HepG2 (cell line): ENCODE results near the gene PDLIM7. TPM values are rescaled to one million over a fixed set of nuclear protein-coding genes. Genes with fewer than 3 reads are reported as not detected.
A peak's percentile ranks its signal among the peaks of the same experiment; 100 is the strongest.

Experiments used
- CEBPB ChIP-seq: IDR thresholded peaks from 2 replicates; pipeline ENCODE4 v1.6.1; 2011; ENCODE audit warnings: low read depth, low read length, improper control_type of control experiment, borderline replicate concordance
- DMTF1 ChIP-seq: sonication (generic); formaldehyde crosslinking; IDR thresholded peaks from 2 replicates; pipeline ENCODE4 v1.4.0; 2020; ENCODE audit warnings: mild to moderate bottlenecking, missing genetic modification reagents
- HCFC1 ChIP-seq: fragments of 150-350 bp; IDR thresholded peaks from 2 replicates; pipeline ENCODE4 v1.6.1; 2014; ENCODE audit warnings: low read depth, low read length
- MAF1 ChIP-seq: sonication (generic); formaldehyde crosslinking; IDR thresholded peaks from 2 replicates; pipeline ENCODE4 v1.5.0; 2020; ENCODE audit warnings: missing genetic modification reagents, borderline replicate concordance
- MATR3 ChIP-seq: sonication (generic); formaldehyde crosslinking; IDR thresholded peaks from 2 replicates; pipeline ENCODE4 v1.4.0; 2020; ENCODE audit warnings: missing genetic modification reagents
- MXD4 ChIP-seq: IDR thresholded peaks from 2 replicates; pipeline ENCODE4 v1.6.1; 2016; ENCODE audit warnings: mild to moderate bottlenecking, missing biosample characterization, missing genetic modification reagents
- PCBP2 ChIP-seq: fragments of 200-400 bp; formaldehyde crosslinking; optimal IDR thresholded peaks from 2 replicates; pipeline ENCODE3; 2018; ENCODE audit warnings: low read length, low read depth; ENCODE audit not compliant: poor library complexity, severe bottlenecking
- POGK ChIP-seq: sonication (generic); formaldehyde crosslinking; conservative IDR thresholded peaks from 2 replicates; pipeline ENCODE4 v1.8.0; 2022; ENCODE audit warnings: mild to moderate bottlenecking, moderate library complexity, missing genetic modification reagents
- SP5 ChIP-seq: IDR thresholded peaks from 2 replicates; pipeline ENCODE4 v1.6.1; 2016; ENCODE audit warnings: low read depth, borderline replicate concordance
- ZBTB25 ChIP-seq: IDR thresholded peaks from 2 replicates; pipeline ENCODE4 v1.6.1; 2018; ENCODE audit warnings: missing genetic modification reagents
- ZNF276 ChIP-seq: sonication (generic); formaldehyde crosslinking; IDR thresholded peaks from 2 replicates; pipeline ENCODE4 v1.4.0; 2020; ENCODE audit warnings: mild to moderate bottlenecking, low read depth, missing genetic modification reagents
- ZNF333 ChIP-seq: sonication (generic); formaldehyde crosslinking; IDR thresholded peaks from 2 replicates; pipeline ENCODE4 v1.4.0; 2020; ENCODE audit warnings: mild to moderate bottlenecking, missing genetic modification reagents, borderline replicate concordance
- ZNF713 ChIP-seq: sonication (generic); formaldehyde crosslinking; IDR thresholded peaks from 2 replicates; pipeline ENCODE4 v1.4.0; 2020; ENCODE audit warnings: mild to moderate bottlenecking, missing genetic modification reagents
- ZNF770 ChIP-seq: sonication (generic); formaldehyde crosslinking; IDR thresholded peaks from 2 replicates; pipeline ENCODE4 v1.5.0; 2020; ENCODE audit warnings: mild to moderate bottlenecking, missing genetic modification reagents
- polyA plus RNA-seq, 8 experiments: library from polyadenylated mRNA; depleted of rRNA in 3 of 8; stranded (reverse) in 7 of 8; unstranded in 1 of 8; fragments of >200 nt; fragmentation: Illumina TruSeq in 4 of 8; extraction: Trizol in 4 of 8; gene quantifications; 2 replicates each; pipeline versions ENCODE4 v1.2.1 to v1.2.3, GENCODE V29; 2011 to 2016; ENCODE audit warnings: low read depth in 4 of 8, missing spikeins in 1 of 8, mixed read lengths in 1 of 8; ENCODE audit not compliant: insufficient read depth in 1 of 8
- total RNA-seq, 5 experiments: library from RNA; depleted of rRNA; stranded (reverse); fragments of >200 nt; fragmentation: Illumina TruSeq; extraction: Trizol; gene quantifications; 2 replicates each; pipeline ENCODE4 v1.2.3, GENCODE V29; 2016; ENCODE audit warnings: low read depth in 1 of 5

Gene PDLIM7
- total and polyA plus RNA-seq, 2 of the 13 experiments (the other 11 are each of a cell fraction or from before 2014, with no cell fraction given) = 21.1 to 31.3 TPM

- TF ChIP-seq ZBTB25 = no peak
- no peak for TF ChIP-seq POGK (CRISPR knock-in tag)
- TF ChIP-seq DMTF1 (CRISPR knock-in tag) = no peak
- no peak for TF ChIP-seq ZNF770 (CRISPR knock-in tag)
- no peak for TF ChIP-seq MAF1 (CRISPR knock-in tag)
- 0 out of 2 replicates have a peak, but pooled peaks have one; percentile 61 for TF ChIP-seq ZNF333
- TF ChIP-seq MATR3 (CRISPR knock-in tag) = no peak
- no peak for TF ChIP-seq HCFC1
- TF ChIP-seq PCBP2 = no peak
- TF ChIP-seq MXD4 (CRISPR knock-in tag) = no peak
- no peak for TF ChIP-seq CEBPB
- TF ChIP-seq SP5 (CRISPR knock-in tag) = 0 out of 2 replicates have a peak, but pooled peaks have one; percentile 9
- TF ChIP-seq ZNF276 (CRISPR knock-in tag) = no peak
- TF ChIP-seq ZNF713 = no peak
Observed at GRCh38 chr5:177496727-177497291, 595 bp downstream of the PDLIM7 start (continued).
